Nephron progenitor cell (in vitro differentiated cells): ENCODE results near the gene OPN5.
"Not testable (repeated sequence)": the region's sequence is repeated elsewhere in the genome, so short reads cannot be mapped to it uniquely, and the experiment has no call there.

Source experiments
- DNase-seq: peaks from one replicate; pipeline ENCODE4 v3.0.0; 2021
- H3K27ac Mint-ChIP-seq: 2 replicates; pipeline ENCODE4 v1.8.0; 2021; ENCODE audit warnings: mild to moderate bottlenecking, moderate library complexity, mixed read lengths
- H3K27me3 Mint-ChIP-seq: 2 replicates; pipeline ENCODE4 v1.8.0; 2021; ENCODE audit warnings: mild to moderate bottlenecking, low read depth, mixed read lengths; ENCODE audit not compliant: poor library complexity
- H3K36me3 Mint-ChIP-seq: 2 replicates; pipeline ENCODE4 v1.8.0; 2021; ENCODE audit warnings: low read depth, mixed read lengths
- H3K4me1 Mint-ChIP-seq: 2 replicates; pipeline ENCODE4 v1.8.0; 2021; ENCODE audit warnings: mixed read lengths
- H3K4me3 Mint-ChIP-seq: 2 replicates; pipeline ENCODE4 v1.8.0; 2021; ENCODE audit warnings: mild to moderate bottlenecking, moderate library complexity, mixed read lengths
- H3K9me3 Mint-ChIP-seq: 2 replicates; pipeline ENCODE4 v1.8.0; 2021; ENCODE audit warnings: mild to moderate bottlenecking, moderate library complexity, mixed read lengths
- CTCF ChIP-seq: fragments of 200-600 bp; sonication (generic); IDR thresholded peaks from 2 replicates; pipeline ENCODE4 v1.5.0; 2021; ENCODE audit warnings: antibody characterized with exemption

Gene OPN5

GRCh38 chr6:47740714-47741113, 41.1 kb upstream of the OPN5 start:
- no peak for TF ChIP-seq CTCF
- no peaks in the 10 kb centered on the region for H3K36me3 Mint-ChIP-seq

GRCh38 chr6:47741807-47742206, 40.0 kb upstream of the OPN5 start:
- no peak for DNase-seq
- Mint-ChIP-seq H3K36me3 (no peaks in the 10 kb centered on the region), H3K9me3 (peaks cover 8% of the 10 kb centered on the region), H3K27ac (no peak overlapping the region), H3K4me3 (no peak overlapping the region), H3K27me3 (no peaks in the 10 kb centered on the region), H3K4me1 (no peaks in the 10 kb centered on the region)
- TF ChIP-seq CTCF, result no peak

More at GRCh38 chr6:47740714-47741113, 41.1 kb upstream of the OPN5 start:
- no peak for DNase-seq
- H3K4me1 Mint-ChIP-seq, result no peaks in the 10 kb centered on the region
- peaks cover 8% of the 10 kb centered on the region for H3K9me3 Mint-ChIP-seq
- H3K27ac Mint-ChIP-seq, result no peak overlapping the region
- no peak overlapping the region for H3K4me3 Mint-ChIP-seq
- H3K27me3 Mint-ChIP-seq, result no peaks in the 10 kb centered on the region

GRCh38 chr6:47743744-47744143, 38.1 kb upstream of the OPN5 start:
- no peaks in the 10 kb centered on the region for H3K4me1 Mint-ChIP-seq
- peaks cover 8% of the 10 kb centered on the region for H3K9me3 Mint-ChIP-seq
- no peak overlapping the region for H3K4me3 Mint-ChIP-seq
- no peak for TF ChIP-seq CTCF
- no peak overlapping the region for H3K27ac Mint-ChIP-seq
- no peaks in the 10 kb centered on the region for H3K36me3 Mint-ChIP-seq
- DNase-seq, result no peak
- no peaks in the 10 kb centered on the region for H3K27me3 Mint-ChIP-seq

- not testable (repeated sequence) for H3K4me3 Mint-ChIP-seq, H3K27ac Mint-ChIP-seq, DNase-seq, H3K27me3 Mint-ChIP-seq, H3K36me3 Mint-ChIP-seq, H3K9me3 Mint-ChIP-seq, H3K4me1 Mint-ChIP-seq
Measured at GRCh38 chr6:47745269-47745668, 36.6 kb upstream of the OPN5 start.

- DNase-seq, result no peak
- Mint-ChIP-seq H3K4me3 (no peak overlapping the region), H3K36me3 (peaks cover 6% of the 10 kb centered on the region), H3K4me1 (no peaks in the 10 kb centered on the region), H3K9me3 (peaks cover 23% of the 10 kb centered on the region), H3K27me3 (no peaks in the 10 kb centered on the region), H3K27ac (no peak overlapping the region)
- no peak for TF ChIP-seq CTCF
Measured at GRCh38 chr6:47749757-47750156, 32.1 kb upstream of the OPN5 start.

- Mint-ChIP-seq H3K9me3 (peaks cover 24% of the 10 kb centered on the region), H3K27me3 (no peaks in the 10 kb centered on the region), H3K4me3 (no peak overlapping the region), H3K36me3 (peaks cover 6% of the 10 kb centered on the region), H3K4me1 (peaks cover 8% of the 10 kb centered on the region), H3K27ac (no peak overlapping the region)
- no peak for TF ChIP-seq CTCF
- no peak for DNase-seq
Measured at GRCh38 chr6:47752801-47753200, 29.0 kb upstream of the OPN5 start.

GRCh38 chr6:47759364-47759763, 22.5 kb upstream of the OPN5 start:
- no peak for DNase-seq
- TF ChIP-seq CTCF, result no peak

More at GRCh38 chr6:47759364-47759763, 22.5 kb upstream of the OPN5 start:
- Mint-ChIP-seq H3K4me3 (no peak overlapping the region), H3K27ac (no peak overlapping the region), H3K9me3 (peaks cover 8% of the 10 kb centered on the region), H3K36me3 (no peaks in the 10 kb centered on the region), H3K27me3 (no peaks in the 10 kb centered on the region), H3K4me1 (peaks cover 8% of the 10 kb centered on the region)
